Caki2 (cell line): ENCODE data around the gene MYL12A. TPM values are rescaled to one million over a fixed set of nuclear protein-coding genes. Genes with fewer than 3 reads are reported as not detected.
A peak's percentile ranks its signal among the peaks of the same experiment; 100 is the strongest.
"Not testable (repeated sequence)": the region's sequence is repeated elsewhere in the genome, so short reads cannot be mapped to it uniquely, and the experiment has no call there.

Experiments used
- DNase-seq: peaks from one replicate; pipeline ENCODE4 v3.0.0-alpha.2; 2015; ENCODE audit warnings: low read depth
- in situ Hi-C: cut with HindIII; loops from 2 replicates; pipeline ENCODE4 v1.10.0; 2016; ENCODE audit warnings: low sequenced_read_pairs, low pct_unique_long_range_greater_than_20kb, mixed read lengths
- total RNA-seq: library from RNA; depleted of rRNA; stranded (reverse); fragments of >200 nt; shearing (Covaris generic); gene quantifications from 2 replicates; pipeline ENCODE4 v1.2.3, GENCODE V29; 2014; ENCODE audit warnings: low replicate concordance

The MYL12A gene
- total RNA-seq, 1 experiment from 2014 or later, result 1,157 TPM

DNA sequence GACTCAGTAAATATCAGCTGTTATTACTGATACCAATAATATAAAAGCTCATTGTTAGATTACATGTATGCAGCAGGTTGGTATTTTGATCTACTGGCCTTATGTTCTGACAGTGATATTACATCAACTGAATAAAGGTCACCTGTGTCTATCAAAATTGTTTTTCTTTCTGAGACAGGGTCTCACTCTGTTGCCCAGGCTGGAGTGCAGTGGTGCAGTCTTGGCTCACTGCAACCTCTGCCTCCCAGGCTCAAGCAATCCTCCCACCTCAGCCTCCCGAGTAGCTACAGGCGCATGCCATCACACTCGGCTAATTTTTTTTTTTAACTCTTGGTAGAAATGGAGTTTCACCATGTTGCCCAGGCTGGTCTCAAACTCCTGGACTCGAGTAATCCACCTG lies 26.7 kb upstream of the MYL12A start:
- in situ Hi-C loops, DNase-seq: not testable (repeated sequence)

DNA sequence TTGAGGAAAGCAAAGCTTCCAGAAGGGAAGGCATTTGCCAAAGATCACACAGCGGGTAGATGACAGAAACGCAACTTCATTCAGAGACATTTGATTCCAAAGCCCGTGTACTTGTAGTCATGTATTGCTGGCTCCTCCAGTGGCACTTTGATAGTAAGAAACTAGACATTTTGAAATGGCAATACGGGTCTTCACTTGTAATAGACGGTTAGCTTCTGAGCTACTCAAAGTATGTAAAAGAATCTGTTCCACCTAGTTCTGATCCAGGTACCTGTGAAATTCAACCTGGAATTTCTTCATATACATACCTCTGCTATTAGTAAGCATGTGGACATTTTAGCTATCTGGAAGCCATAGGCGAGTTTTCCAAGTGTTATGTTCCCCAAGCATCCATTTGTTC lies 26.1 kb upstream of the MYL12A start:
- no peak for DNase-seq
- in situ Hi-C loops, result no loop called here

DNA sequence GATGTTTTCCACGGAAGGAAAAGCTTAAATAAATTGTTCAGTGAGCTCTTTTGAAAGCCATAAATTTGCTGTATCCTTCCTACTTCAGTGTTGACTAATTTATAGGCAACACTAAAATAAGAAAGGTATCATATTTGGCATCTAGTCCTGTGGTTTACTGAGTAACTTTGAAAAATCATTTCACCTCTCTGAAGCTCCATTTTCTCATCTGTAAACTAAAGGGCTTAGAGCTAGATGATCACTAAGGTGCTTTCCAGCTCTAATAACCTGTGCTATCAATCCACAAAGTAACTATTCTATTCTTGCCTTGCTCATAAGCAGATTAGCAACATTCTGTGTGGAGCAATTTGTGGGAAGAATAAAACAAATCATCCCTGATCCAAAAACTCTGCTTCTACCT lies 24.2 kb upstream of the MYL12A start:
- in situ Hi-C loops, result no loop called here

DNA sequence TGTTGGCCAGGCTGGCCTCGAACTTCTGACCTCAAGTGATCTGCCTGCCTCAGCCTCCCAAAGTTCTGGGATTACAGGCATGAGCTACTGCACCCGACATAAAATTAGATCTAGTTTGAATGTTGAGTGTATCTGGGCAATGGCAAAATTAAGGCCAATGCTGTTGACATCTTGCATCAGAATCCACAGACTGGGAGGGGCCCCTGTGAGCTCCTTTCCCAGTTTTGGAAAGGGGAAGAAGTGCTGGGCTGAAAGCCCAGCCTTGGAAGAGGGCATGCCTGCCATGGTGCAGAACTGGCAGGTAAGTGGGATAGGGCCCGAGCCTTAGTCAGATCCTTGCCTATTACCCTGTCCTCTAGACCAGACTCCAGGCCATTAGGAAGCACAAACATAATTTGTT lies 23.4 kb upstream of the MYL12A start:
- in situ Hi-C loops, result no loop called here
- DNase-seq, result no peak

More for the DNA sequence above, 24.2 kb upstream of the MYL12A start:
- DNase-seq, result no peak

DNA sequence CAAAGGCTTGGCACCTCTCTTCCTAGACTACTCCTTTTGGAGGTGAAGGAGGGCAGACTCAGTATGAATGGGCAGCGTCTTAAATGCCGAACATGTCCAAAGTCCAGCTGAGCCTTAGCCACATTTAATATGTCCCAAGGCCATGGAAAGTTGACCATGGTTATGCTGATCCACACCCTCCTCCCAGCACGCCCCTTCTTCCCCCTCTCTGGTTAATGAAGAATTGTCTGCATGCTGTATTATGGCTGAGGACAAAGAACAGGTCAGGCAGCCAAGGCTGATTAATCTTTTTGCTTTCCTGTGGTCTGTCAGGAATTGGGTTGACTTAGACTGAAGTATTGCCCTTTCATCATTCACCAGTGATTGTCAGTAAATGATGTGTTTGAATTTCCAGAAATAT lies 22.0 kb upstream of the MYL12A start:
- no peak for DNase-seq
- in situ Hi-C loops, result no loop called here

DNA sequence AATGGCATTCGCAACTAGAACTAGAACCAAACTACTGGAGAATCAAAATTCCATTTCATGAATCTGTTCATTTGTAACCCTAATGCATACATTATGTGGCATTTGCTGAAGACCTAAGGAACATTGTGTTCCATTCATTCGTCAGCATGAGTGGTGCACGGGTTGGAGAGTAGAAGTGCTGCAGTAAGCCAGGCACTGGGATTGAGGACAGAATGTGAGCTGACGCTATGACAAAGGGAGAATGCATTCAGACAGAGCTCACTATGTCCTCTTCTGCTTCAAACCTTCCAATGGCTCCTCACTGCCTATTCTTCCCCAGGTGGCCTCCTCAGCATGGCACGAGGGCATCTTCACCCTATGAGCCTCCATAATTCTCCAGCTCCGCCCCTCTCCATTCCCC lies 21.6 kb upstream of the MYL12A start:
- DNase-seq, result no peak
- in situ Hi-C loops, result no loop called here

DNA sequence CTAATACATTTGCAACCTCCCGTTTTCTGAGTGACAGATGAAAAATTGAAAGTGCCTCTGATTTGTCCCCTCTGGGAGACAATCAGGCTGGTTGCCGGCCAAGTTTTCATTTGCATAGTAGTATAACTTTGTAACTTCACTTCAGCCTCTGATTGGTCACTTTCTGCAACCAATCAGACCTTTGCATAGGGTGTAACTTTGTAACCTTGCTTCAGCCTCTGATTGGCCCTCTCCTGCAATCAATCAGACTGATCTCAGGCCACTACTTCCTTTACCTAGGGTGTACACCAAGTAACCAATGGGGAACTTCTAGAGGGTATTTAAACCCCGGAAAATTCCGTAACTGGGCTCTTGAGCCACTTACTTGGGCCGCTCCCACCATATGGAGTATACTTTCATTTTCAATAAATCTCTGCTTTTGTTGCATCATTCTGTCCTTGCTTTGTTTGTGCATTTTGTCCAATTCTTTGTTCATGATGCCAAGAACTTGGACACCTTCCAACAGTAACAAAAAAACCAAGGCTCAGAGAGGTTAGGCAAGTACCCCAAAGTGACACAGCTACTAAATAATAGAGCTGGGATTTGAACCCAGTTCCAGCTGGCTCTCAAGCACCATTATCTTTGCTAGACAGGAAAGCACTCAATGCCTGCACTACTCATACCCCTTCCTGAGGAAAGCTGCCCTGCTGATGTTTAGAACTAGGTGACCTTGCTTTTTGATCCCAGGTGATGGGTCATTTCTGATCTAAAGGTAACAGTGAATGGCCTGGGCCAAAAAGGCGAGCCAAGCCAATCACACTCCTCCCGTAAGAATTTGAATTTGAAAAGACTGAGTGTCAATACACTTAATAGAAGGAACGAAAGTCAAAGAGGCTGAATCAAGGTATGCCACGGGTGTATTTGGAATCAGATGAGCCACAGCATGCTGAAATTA lies 16.9 kb upstream of the MYL12A start:
- in situ Hi-C loops, result no loop called here
- DNase-seq, result peak; percentile 89

DNA sequence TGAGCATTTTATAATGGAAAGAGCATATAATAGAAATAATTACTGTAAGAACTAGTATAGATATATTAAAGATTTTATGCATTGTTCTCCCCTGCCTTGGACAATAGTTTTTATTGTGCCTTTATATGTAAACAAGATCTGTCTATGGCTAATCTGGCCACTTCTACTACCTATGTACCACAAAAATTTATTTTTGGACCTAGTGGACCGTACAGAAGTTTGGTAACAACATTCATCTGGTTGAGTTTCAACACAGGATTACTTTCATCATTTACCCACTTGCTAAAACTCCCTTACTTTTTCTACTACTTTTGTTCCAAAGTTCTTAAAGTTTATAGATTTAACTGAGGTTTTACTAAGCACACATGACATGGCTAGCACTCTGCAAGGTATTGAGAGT lies 14.6 kb upstream of the MYL12A start:
- in situ Hi-C loops, result no loop called here
- DNase-seq, result no peak

DNA sequence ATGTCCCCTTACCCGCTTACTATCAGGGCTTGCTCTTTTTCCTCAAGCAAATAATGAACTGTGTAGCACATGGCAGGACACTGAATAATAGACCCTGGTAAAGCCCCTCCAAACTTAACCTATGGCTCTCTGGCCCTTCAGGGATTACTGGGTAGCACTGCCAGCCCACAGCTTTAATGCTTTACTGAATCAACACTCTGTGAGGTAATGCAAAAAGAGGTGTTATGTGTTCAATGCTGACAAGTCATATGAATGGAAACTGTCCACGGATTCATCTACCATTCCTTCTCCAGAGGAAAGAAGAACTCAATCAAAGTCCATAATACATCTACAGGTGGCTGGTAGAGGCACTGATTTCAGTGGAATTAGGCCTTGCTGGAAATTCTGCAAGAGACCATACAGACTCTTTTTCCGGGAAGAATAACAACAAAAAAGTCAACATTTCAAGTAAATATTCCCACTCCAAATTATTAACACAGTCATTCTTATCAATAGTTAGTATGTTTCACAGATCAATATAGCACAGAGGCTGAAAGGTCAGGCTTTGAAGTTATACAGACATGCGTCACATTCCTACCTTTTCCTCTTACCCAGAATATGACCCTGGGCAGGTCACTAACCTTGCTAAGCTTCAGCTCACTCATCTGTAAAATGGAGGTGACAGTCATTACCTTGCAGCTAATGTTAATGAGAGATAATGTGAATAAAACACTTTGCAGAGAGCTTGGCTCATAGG lies 14.0 kb upstream of the MYL12A start:
- in situ Hi-C loops, result no loop called here

DNA sequence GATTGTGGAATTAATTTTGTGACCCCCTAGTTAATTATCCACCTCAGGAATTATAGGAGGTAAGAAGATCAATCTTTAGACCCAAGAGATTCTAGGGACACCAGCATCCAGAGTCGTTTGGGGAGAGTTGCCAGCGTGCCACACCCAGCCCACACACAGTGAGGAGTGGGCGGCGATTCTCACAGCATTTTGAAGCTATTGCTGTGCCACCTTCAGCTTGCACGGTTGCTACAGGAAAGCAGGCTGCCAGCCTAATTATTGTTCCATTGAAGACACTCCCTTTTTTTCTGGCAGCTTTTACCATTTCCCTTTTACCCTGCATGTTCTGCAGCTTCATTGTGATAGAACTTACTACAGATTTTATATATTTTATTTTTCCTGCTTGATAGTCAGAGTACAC lies 13.1 kb upstream of the MYL12A start:
- DNase-seq, result no peak
- in situ Hi-C loops, result no loop called here

More for the DNA sequence above, 14.0 kb upstream of the MYL12A start:
- no peak for DNase-seq

DNA sequence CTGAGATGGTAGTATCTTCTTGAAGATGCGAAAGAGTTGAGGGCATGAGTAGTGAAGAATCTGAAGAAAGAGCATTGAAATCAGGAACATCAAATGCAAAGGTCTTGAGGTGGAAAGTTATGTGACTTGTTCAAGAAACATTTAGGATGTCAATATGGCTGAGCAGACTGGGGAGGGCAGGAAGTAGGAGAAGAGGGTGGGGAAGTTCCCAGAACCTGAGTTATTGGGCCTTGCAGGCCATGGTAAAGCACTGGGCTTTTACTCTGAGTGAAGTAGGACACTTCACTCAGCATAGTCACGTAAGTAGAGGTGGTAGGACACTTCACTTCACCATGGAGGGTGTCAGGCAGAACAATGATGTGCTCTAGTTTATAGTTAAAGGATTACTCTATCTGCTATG lies 11.8 kb upstream of the MYL12A start:
- DNase-seq, result no peak
- in situ Hi-C loops, result no loop called here

DNA sequence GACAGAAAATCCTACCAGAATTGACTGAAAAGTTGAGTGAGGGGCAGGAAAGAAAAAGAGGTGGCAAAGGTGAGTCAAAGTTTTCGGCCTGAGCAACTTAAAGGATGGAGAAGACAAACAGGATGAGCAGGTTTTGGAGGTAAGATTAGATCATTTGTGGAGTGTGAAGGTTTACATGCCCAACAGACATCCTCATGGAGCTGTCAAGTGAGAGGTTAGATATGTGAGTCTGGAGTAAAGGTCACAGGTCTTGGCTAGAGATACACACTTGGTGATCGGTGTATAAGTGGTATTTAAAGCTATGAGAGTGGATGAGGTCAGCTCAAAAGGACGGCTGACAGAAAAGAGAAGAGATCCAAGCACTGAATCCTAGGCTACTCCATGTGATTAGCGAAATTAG lies 11.1 kb upstream of the MYL12A start:
- DNase-seq, result no peak
- in situ Hi-C loops, result no loop called here

DNA sequence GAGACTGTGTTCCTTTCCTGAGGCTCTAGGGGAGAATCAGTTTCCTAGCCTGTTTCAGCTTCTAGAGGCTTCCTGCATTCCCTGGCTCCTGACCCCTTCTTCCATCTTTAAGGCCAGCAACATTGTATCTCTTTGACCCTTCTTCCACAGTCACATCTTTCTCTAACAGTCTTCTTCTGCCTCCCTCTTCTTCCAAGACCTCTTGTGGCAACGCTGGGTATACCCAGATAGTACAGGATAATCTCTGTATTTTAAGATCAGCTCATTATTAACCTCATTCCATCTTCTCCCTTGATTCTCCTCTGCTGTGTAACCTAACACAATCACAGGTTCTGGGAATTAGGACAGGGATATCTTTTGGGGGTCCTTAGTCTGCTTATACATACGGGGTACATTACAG lies 8.9 kb upstream of the MYL12A start:
- in situ Hi-C loops, result no loop called here
- DNase-seq, result no peak

DNA sequence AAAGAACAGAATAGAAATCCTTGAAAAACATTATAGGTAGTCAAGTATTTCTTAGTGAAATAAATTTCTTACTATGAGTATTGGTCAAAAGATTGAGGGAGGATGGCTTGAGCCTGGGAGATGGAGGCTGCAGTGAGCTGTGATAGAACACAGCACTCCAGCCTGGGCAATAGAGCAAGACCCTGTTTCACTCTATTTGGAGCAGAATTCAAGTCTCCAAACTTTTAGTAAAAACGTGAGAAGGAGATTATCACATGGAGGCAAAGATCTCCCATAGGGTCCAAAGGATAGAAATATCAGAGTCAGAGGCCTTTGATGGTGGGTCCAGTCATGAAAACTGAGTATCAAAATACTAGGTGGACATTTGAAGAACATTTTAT lies 2.4 kb upstream of the MYL12A start:
- in situ Hi-C loops, result no loop called here
- DNase-seq, result no peak

DNA sequence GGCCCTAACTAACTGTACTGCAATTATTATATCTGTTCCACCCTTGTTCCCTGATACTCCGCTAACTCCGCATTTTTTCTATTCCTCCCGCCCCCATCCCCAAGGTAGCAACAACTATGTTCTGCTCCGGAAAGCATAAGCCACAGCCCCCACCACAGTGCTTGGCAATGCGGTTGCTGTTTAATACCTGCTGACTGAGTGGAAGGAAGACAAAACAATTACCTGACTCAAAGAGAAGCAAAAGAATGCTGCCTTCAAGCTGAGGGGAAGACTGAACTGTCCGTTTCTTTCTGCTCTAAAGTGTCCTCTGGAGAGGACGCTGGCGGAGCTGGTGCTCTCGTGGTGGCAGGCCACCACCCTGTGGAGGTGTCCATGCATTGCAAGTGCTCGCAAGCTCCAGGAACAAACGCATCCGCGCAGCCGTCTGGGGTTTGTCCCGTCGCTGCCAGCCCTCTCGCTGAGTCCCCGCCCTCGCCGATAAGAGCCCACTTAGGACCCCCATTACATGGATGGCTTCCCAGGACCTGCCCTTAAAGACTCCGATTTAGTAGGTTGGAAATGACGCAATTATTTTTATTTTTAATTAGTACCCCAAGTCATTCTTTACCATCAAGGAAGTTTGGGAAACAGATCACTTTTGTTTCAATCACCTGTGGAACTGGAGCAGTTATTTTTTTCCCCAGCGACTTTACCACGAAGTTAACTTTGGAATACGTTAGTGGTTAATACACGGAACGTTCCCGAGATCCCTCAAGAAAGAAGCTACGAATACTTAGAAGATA lies 1.6 kb upstream of the MYL12A start:
- DNase-seq, result peak; percentile 82
- in situ Hi-C loops, result no loop called here

DNA sequence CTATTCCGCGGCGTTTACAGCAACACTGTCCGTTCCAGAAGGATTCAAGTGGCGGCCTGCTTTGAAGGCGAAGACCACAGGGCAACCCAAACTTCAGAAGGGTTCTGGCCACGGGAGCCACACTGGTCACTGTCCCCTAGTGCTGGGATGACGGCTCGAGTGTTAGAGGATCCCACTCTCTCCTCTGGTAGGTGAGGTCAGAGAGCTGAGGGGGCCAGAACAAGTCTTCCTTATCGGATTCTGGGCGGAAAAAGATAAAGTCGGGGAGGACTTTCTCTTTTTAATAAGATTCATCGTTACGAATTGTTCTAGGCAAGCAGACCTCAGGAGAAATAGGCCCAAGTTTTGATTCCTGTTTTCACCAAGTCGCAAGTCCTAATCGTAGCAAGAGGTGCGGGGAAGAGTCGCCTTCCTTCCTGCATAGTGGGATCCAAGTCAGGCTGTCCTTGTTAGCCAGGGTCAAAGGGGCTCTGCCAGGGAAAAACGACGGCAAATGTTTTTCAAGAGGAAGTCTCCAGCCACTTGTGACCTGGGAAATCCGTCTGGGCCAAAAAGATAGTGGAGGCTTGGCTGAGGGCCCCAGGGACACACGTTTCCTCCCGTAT lies 864 bp upstream of the MYL12A start:
- in situ Hi-C loops, result no loop called here
- no peak for DNase-seq

DNA sequence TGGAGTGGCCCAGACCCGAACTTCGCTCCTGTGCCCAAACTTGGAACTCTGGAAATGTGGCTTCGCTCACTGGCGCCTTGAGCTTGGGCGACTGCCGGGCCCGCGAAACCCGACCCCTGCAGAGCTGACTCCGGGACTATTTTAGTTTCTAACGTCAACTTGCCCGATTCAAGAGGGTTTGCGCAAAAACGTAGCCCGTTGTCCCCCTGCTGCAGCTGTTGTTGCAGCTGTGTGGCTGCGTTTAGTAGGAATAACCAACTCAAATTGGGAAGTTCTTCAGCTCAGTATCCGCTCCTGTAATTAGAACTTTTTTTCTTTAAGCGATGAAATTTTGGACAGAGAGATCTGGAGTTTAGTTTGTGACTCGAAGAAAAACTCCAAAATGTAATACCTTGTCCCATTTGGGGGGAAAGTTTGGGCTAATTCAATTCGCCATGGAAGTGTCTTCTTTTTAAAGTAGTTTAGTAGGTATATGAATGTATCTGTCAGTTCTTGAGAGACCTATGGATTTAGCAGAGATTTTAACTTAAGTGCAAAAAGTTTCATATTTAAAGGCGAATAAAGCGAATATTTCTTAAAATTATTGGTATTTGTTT lies 559 bp downstream of the MYL12A start:
- in situ Hi-C loops, result no loop called here
- no peak for DNase-seq

DNA sequence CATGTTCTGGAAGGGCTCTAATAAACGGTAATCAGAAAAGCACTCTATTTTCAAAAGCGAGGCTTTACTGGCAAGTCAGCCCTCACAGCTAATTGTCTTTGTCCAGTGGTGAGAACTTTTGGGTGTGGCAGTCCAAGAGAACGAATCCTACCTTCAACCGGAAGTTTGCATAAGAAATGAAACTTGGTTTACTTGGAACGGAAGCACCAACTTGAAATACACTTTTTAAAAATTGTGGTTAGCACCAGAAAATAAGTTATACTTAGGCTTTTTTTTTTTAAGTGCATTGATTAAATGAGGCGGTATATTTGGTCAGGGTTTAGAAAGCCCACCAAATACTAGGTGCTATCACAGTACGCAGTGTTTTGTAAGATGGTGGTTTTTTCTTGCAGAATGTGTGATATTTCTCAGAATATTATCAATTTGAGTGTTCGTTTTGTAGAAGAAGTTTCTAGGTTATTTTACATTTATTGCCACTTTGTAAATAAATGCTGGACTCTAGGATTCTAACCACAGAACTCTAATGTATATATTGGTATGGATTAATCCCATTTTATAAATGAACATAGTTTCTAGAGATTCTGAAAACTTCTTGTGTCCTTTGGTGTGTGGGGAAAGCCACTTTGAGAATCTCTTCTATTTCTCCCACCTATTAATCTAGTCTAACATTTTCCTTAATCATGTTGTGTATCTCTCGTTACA lies 1.2 kb downstream of the MYL12A start:
- peak; percentile 46 for DNase-seq
- in situ Hi-C loops, result no loop called here
